Measurements from ENCODE around the gene BEST4.
"Not testable (repeated sequence)": the region's sequence is repeated elsewhere in the genome, so short reads cannot be mapped to it uniquely, and the experiment has no call there.

The BEST4 gene

GRCh38 chr1:44738953-44739306 lies 49.0 kb downstream of the BEST4 start:
- Histone ChIP-seq H3K4me3 (ENCODE audit: low read length) (peak overlapping the region; percentile 40), H3K9ac (ENCODE audit: low read length) (peak overlapping the region; percentile 71)
- not testable (repeated sequence) for H3K9me3 ChIP-seq (ENCODE audit: control insufficient read depth, low read length); H3K36me3 ChIP-seq (ENCODE audit: control insufficient read depth, insufficient read depth, low read length); H3K27me3 ChIP-seq (ENCODE audit: control insufficient read depth, insufficient read depth, low read length); H3K4me1 ChIP-seq (ENCODE audit: control insufficient read depth, insufficient read depth, low read length)

GRCh38 chr1:44735992-44736391 lies 52.0 kb downstream of the BEST4 start:
- Histone ChIP-seq H3K4me1 (ENCODE audit: control insufficient read depth, insufficient read depth, low read length) (peaks cover 9% of the 10 kb centered on the region), H3K9me3 (ENCODE audit: control insufficient read depth, low read length) (no peaks in the 10 kb centered on the region), H3K27me3 (ENCODE audit: control insufficient read depth, insufficient read depth, low read length) (no peaks in the 10 kb centered on the region), H3K4me3 (ENCODE audit: low read length) (no peak overlapping the region), H3K9ac (ENCODE audit: low read length) (no peak overlapping the region), H3K36me3 (ENCODE audit: control insufficient read depth, insufficient read depth, low read length) (no peaks in the 10 kb centered on the region)

- Histone ChIP-seq H3K4me1 (ENCODE audit: control insufficient read depth, insufficient read depth, low read length) (peaks cover 5% of the 10 kb centered on the region), H3K4me3 (ENCODE audit: low read length) (no peak overlapping the region), H3K9ac (ENCODE audit: low read length) (no peak overlapping the region), H3K27me3 (ENCODE audit: control insufficient read depth, insufficient read depth, low read length) (no peaks in the 10 kb centered on the region), H3K9me3 (ENCODE audit: control insufficient read depth, low read length) (no peaks in the 10 kb centered on the region), H3K36me3 (ENCODE audit: control insufficient read depth, insufficient read depth, low read length) (no peaks in the 10 kb centered on the region)
Observed at GRCh38 chr1:44733784-44734183, 54.2 kb downstream of the BEST4 start.

Data from mucosa of stomach (tissue), 1 donor.